Loucy (cell line): ENCODE results near the gene FRAS1.

Experiments
- H2AFZ ChIP-seq: fragments of 200-600 bp; sonication (generic); 2 replicates; pipeline ENCODE4 v1.6.0; 2016; ENCODE audit warnings: antibody characterized with exemption, mild to moderate bottlenecking, low read length, moderate library complexity
- H3F3A ChIP-seq: fragments of 200-600 bp; 2 replicates; pipeline ENCODE4 v1.6.0; 2016; ENCODE audit warnings: antibody characterized with exemption, low read depth, mild to moderate bottlenecking
- H3K27me3 ChIP-seq: fragments of 200-600 bp; sonication (generic); 2 replicates; pipeline ENCODE4 v1.6.1; 2014; ENCODE audit warnings: low read length, mild to moderate bottlenecking; ENCODE audit not compliant: insufficient read depth, poor library complexity, severe bottlenecking
- H3K36me3 ChIP-seq: fragments of 200-600 bp; sonication (generic); 2 replicates; pipeline ENCODE4 v1.6.1; 2016; ENCODE audit warnings: low read length; ENCODE audit not compliant: insufficient read depth
- H3K4me1 ChIP-seq: fragments of 200-600 bp; sonication (generic); 2 replicates; pipeline ENCODE4 v1.5.1; 2014; ENCODE audit warnings: low read length, mild to moderate bottlenecking; ENCODE audit not compliant: insufficient read depth, poor library complexity, severe bottlenecking
- H3K4me2 ChIP-seq: fragments of 200-600 bp; sonication (generic); 2 replicates; pipeline ENCODE4 v1.6.0; 2014; ENCODE audit warnings: antibody characterized with exemption, low read length, low read depth, mild to moderate bottlenecking; ENCODE audit not compliant: poor library complexity, severe bottlenecking
- H3K4me3 ChIP-seq: fragments of 200-600 bp; sonication (generic); 2 replicates; pipeline ENCODE4 v1.5.1; 2014; ENCODE audit warnings: low read length, mild to moderate bottlenecking, mixed read lengths; ENCODE audit not compliant: poor library complexity, severe bottlenecking
- H3K79me2 ChIP-seq: fragments of 200-600 bp; sonication (generic); 2 replicates; pipeline ENCODE4 v1.6.1; 2014; ENCODE audit warnings: low read length; ENCODE audit not compliant: insufficient read depth
- H3K9ac ChIP-seq: fragments of 200-600 bp; sonication (generic); 2 replicates; pipeline ENCODE4 v1.6.0; 2014; ENCODE audit warnings: mild to moderate bottlenecking, low read depth, low read length, moderate library complexity; ENCODE audit not compliant: poor library complexity, severe bottlenecking
- H3K9me2 ChIP-seq: fragments of 200-600 bp; sonication (generic); replicated peaks from 2 replicates; pipeline ENCODE4 v1.6.1; 2016; ENCODE audit warnings: low read depth, low read length, mixed read lengths
- H3K9me3 ChIP-seq: fragments of 200-600 bp; sonication (generic); 2 replicates; pipeline ENCODE4 v1.6.1; 2014; ENCODE audit warnings: mild to moderate bottlenecking, antibody characterized with exemption, low read length, low read depth; ENCODE audit not compliant: insufficient read depth
- H4K20me1 ChIP-seq: fragments of 200-600 bp; sonication (generic); 2 replicates; pipeline ENCODE4 v1.6.0; 2014; ENCODE audit warnings: antibody characterized with exemption, low read length, mild to moderate bottlenecking; ENCODE audit not compliant: insufficient read depth, poor library complexity, severe bottlenecking
- EZH2phosphoT487 ChIP-seq: fragments of 200-600 bp; IDR thresholded peaks from 2 replicates; pipeline ENCODE4 v1.6.1; 2018; ENCODE audit warnings: antibody characterized with exemption, mild to moderate bottlenecking, moderate library complexity, borderline replicate concordance
- TF ChIP-seq, protein P1 (sequence below): fragments of 200-600 bp; sonication (generic); conservative IDR thresholded peaks from 2 replicates; pipeline ENCODE4 v1.5.1; 2014; ENCODE audit warnings: mild to moderate bottlenecking, antibody characterized with exemption, low read length

Gene FRAS1

DNA sequence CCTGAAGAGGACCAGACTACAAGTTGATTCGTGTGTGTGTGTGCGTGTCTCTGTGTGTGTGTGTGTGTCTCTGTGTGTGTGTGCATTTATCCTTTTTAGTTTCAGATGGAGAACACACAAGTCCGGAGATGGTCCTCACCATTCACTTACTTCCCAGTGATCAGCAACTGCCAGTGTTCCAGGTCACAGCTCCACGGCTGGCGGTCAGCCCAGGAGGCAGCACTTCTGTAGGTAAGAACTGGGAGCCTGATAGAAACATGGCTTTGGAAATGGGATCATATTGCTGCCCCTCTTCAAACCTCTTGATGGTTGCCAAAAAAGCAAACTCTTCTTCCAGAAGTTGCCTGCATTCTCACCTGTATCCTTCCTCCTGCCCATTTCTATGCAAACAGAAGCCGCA is 371.9 kb downstream of the FRAS1 start:
- no peaks in the 10 kb centered on the region for H3K36me3 ChIP-seq
- no peak overlapping the region for H2AFZ ChIP-seq
- TF ChIP-seq, protein P1, sequence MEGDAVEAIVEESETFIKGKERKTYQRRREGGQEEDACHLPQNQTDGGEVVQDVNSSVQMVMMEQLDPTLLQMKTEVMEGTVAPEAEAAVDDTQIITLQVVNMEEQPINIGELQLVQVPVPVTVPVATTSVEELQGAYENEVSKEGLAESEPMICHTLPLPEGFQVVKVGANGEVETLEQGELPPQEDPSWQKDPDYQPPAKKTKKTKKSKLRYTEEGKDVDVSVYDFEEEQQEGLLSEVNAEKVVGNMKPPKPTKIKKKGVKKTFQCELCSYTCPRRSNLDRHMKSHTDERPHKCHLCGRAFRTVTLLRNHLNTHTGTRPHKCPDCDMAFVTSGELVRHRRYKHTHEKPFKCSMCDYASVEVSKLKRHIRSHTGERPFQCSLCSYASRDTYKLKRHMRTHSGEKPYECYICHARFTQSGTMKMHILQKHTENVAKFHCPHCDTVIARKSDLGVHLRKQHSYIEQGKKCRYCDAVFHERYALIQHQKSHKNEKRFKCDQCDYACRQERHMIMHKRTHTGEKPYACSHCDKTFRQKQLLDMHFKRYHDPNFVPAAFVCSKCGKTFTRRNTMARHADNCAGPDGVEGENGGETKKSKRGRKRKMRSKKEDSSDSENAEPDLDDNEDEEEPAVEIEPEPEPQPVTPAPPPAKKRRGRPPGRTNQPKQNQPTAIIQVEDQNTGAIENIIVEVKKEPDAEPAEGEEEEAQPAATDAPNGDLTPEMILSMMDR = no peak
- TF ChIP-seq EZH2phosphoT487 = no peak
- H3K4me2 ChIP-seq = no peak overlapping the region
- H3K9ac ChIP-seq = no peak overlapping the region
- no peaks in the 10 kb centered on the region for H3K79me2 ChIP-seq
- no peaks in the 10 kb centered on the region for H3K9me3 ChIP-seq
- H3K4me3 ChIP-seq = no peak overlapping the region
- no peaks in the 10 kb centered on the region for H3F3A ChIP-seq
- H3K27me3 ChIP-seq = no peaks in the 10 kb centered on the region
- no peaks in the 10 kb centered on the region for H3K9me2 ChIP-seq
- H3K4me1 ChIP-seq = no peaks in the 10 kb centered on the region
- H4K20me1 ChIP-seq = no peaks in the 10 kb centered on the region

DNA sequence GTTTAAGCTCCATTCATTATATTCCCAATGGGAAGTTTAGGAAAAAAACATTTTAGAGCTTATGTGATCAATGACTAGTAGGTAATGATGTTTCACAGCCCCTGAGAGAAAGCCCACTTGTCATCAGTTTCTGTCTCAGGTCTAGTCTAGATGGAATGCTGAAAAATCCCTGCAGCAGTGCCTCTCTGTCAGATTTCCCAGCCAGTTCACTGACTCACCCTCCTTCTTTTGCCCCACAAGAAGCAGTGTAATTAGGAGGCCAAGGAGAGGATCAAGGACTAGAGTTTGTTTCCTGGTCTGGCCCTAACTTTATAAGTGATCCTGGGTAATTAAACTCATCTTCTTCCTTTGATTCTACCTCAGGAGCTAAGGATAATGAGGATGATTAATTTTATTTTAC is 375.8 kb downstream of the FRAS1 start:
- Histone ChIP-seq H3K4me3 (no peak overlapping the region), H4K20me1 (no peaks in the 10 kb centered on the region), H3K9me3 (no peaks in the 10 kb centered on the region), H3K4me1 (no peaks in the 10 kb centered on the region), H3K27me3 (no peaks in the 10 kb centered on the region), H3K4me2 (no peak overlapping the region), H2AFZ (no peak overlapping the region), H3K36me3 (no peaks in the 10 kb centered on the region), H3F3A (no peaks in the 10 kb centered on the region), H3K79me2 (no peaks in the 10 kb centered on the region), H3K9me2 (no peaks in the 10 kb centered on the region), H3K9ac (no peak overlapping the region)
- TF ChIP-seq EZH2phosphoT487 = no peak

DNA sequence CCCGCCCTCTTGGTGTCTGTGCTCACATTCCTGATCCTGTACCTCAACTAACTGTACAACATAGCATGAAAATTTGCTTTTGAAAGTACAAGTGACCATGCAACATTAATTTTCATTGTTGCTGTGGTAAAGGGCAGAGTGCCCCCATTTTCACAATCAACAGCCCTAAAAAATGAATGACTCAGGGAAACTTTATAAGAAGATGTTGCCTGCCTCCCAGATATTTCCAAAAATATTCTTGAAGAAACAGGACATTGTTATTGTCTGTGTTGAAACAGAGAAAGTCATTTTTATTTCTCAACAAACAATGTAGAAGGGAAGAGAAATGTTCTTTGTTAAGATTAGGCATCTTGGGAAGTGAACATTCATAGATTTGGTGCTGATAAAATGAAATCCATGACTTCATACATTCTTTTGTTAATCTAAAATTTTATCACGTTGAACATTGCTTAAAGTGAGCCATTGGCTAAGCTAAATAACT is 380.5 kb downstream of the FRAS1 start:
- Histone ChIP-seq H3K36me3 (no peaks in the 10 kb centered on the region), H3K9me3 (no peaks in the 10 kb centered on the region)

DNA sequence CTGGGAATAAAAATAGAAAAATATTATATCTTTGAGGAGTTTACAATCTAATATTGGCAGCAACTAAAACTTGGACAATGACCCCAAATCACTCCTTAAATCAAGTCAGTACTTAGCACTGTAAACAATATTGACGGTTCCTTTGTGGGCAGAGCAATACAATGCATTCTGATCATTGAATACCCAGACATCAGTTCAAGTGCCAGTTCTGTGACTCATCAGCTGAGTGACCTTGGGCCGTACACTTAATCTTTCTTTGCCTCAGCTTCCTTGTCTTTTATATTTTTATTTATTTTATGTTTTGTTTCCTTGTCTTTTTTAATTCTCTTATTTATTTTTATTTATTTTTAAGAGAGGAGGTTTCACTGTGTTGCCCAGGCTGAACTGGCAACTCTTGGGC is 382.2 kb downstream of the FRAS1 start:
- no peak overlapping the region for H3K4me2 ChIP-seq
- no peaks in the 10 kb centered on the region for H3F3A ChIP-seq
- H3K4me1 ChIP-seq = peaks cover 9% of the 10 kb centered on the region
- no peak overlapping the region for H2AFZ ChIP-seq
- H4K20me1 ChIP-seq = no peaks in the 10 kb centered on the region
- H3K9me3 ChIP-seq = no peaks in the 10 kb centered on the region
- H3K27me3 ChIP-seq = no peaks in the 10 kb centered on the region
- no peak overlapping the region for H3K4me3 ChIP-seq
- no peaks in the 10 kb centered on the region for H3K79me2 ChIP-seq
- H3K36me3 ChIP-seq = no peaks in the 10 kb centered on the region
- TF ChIP-seq EZH2phosphoT487 = no peak
- TF ChIP-seq, protein P1 = no peak
- no peaks in the 10 kb centered on the region for H3K9me2 ChIP-seq
- no peak overlapping the region for H3K9ac ChIP-seq

More for the DNA sequence above, 380.5 kb downstream of the FRAS1 start:
- no peak overlapping the region for H3K9ac ChIP-seq
- TF ChIP-seq, protein P1 = no peak
- no peak for TF ChIP-seq EZH2phosphoT487
- H3K4me2 ChIP-seq = no peak overlapping the region
- peaks cover 9% of the 10 kb centered on the region for H3K4me1 ChIP-seq
- H3K79me2 ChIP-seq = no peaks in the 10 kb centered on the region
- H3K9me2 ChIP-seq = no peaks in the 10 kb centered on the region
- no peak overlapping the region for H2AFZ ChIP-seq
- H4K20me1 ChIP-seq = no peaks in the 10 kb centered on the region
- no peak overlapping the region for H3K4me3 ChIP-seq
- no peaks in the 10 kb centered on the region for H3F3A ChIP-seq
- no peaks in the 10 kb centered on the region for H3K27me3 ChIP-seq
